Keratinocyte (primary cell): ENCODE measurements around the gene GANC. TPM values are rescaled to one million over a fixed set of nuclear protein-coding genes. Genes with fewer than 3 reads are reported as not detected.

Experiments used
- DNase-seq: peaks from one replicate; pipeline ENCODE4 v3.0.0-alpha.2; 2011; ENCODE audit warnings: low read depth, missing footprints, low spot score
- FAIRE-seq: peaks from 2 replicates; lab custom pipeline; 2011; peaks lifted over from hg19 to GRCh38; lab: Jason Lieb, UNC
- H2AFZ ChIP-seq: 2 replicates; pipeline ENCODE4 v1.6.0; 2012; ENCODE audit warnings: low read length, control low read depth, inconsistent platforms; ENCODE audit not compliant: control insufficient read depth
- H3K27ac ChIP-seq: 2 replicates; pipeline ENCODE4 v1.5.1; 2011; ENCODE audit warnings: low read length; ENCODE audit not compliant: control insufficient read depth, insufficient read depth
- H3K27me3 ChIP-seq: 3 replicates; pipeline ENCODE4 v1.6.0; 2011; ENCODE audit warnings: low read length; ENCODE audit not compliant: control insufficient read depth, insufficient read depth; ENCODE audit errors: extremely low read depth
- H3K36me3 ChIP-seq, 2 experiments: 2 replicates in 1 of 2; 3 replicates in 1 of 2; pipeline ENCODE4 v1.5.1; 2011; ENCODE audit warnings: low read length in 2 of 2, mild to moderate bottlenecking in 1 of 2; ENCODE audit not compliant: control insufficient read depth in 2 of 2, insufficient read depth in 2 of 2; ENCODE audit errors: extremely low read depth in 1 of 2
- H3K4me1 ChIP-seq: 3 replicates; pipeline ENCODE4 v1.5.1; 2011; ENCODE audit warnings: low read length; ENCODE audit not compliant: control insufficient read depth, insufficient read depth; ENCODE audit errors: extremely low read depth
- H3K4me2 ChIP-seq: 3 replicates; pipeline ENCODE4 v1.6.0; 2011; ENCODE audit warnings: low read depth, low read length; ENCODE audit not compliant: control insufficient read depth, insufficient read depth; ENCODE audit errors: extremely low read depth
- H3K4me3 ChIP-seq, 3 experiments: fragments of 200-600 bp in 1 of 3; sonication (generic) in 1 of 3; 2 replicates in 2 of 3; 3 replicates in 1 of 3; pipeline ENCODE4 v1.5.1; 2011 to 2016; ENCODE audit warnings: low read length in 3 of 3, mild to moderate bottlenecking in 3 of 3, control low read depth in 2 of 3, inconsistent platforms in 1 of 3, low read depth in 1 of 3, mixed read lengths in 1 of 3, mixed run types in 1 of 3, moderate library complexity in 1 of 3; ENCODE audit not compliant: control insufficient read depth in 2 of 3, insufficient read depth in 2 of 3; ENCODE audit errors: extremely low read depth in 1 of 3
- H3K79me2 ChIP-seq: 2 replicates; pipeline ENCODE4 v1.6.0; 2012; ENCODE audit warnings: low read length; ENCODE audit not compliant: control insufficient read depth, insufficient read depth
- H3K9ac ChIP-seq: 3 replicates; pipeline ENCODE4 v1.6.0; 2011; ENCODE audit warnings: low read length; ENCODE audit not compliant: control insufficient read depth, insufficient read depth; ENCODE audit errors: extremely low read depth
- H3K9me1 ChIP-seq: 3 replicates; pipeline ENCODE4 v1.6.0; 2011; ENCODE audit warnings: low read length; ENCODE audit not compliant: control insufficient read depth, insufficient read depth; ENCODE audit errors: extremely low read depth
- H3K9me3 ChIP-seq: 2 replicates; pipeline ENCODE4 v1.5.1; 2012; ENCODE audit warnings: low read depth, low read length; ENCODE audit not compliant: control insufficient read depth
- H4K20me1 ChIP-seq: 3 replicates; pipeline ENCODE4 v1.6.0; 2011; ENCODE audit warnings: low read length; ENCODE audit not compliant: control insufficient read depth, insufficient read depth; ENCODE audit errors: extremely low read depth
- CTCF ChIP-seq, 3 experiments: IDR thresholded peaks in 1 of 3; conservative IDR thresholded peaks in 1 of 3; optimal IDR thresholded peaks in 1 of 3; 2 replicates in 2 of 3; 3 replicates in 1 of 3; pipeline versions ENCODE3 to v1.5.1; 2011; ENCODE audit warnings: low read length in 3 of 3, mild to moderate bottlenecking in 3 of 3, moderate library complexity in 2 of 3, control low read depth in 1 of 3, inconsistent platforms in 1 of 3; ENCODE audit not compliant: insufficient read depth in 2 of 3; ENCODE audit errors: extremely low read depth in 1 of 3
- EZH2 ChIP-seq: IDR thresholded peaks from one replicate; pipeline ENCODE4 v1.6.1; 2012; ENCODE audit warnings: inconsistent platforms, mild to moderate bottlenecking, low read length, moderate library complexity
- dilution Hi-C: fragments of 300-500 bp; cut with MboI; formaldehyde crosslinking; loops from one replicate; pipeline ENCODE4 v1.7.0; 2020; ENCODE audit warnings: low sequenced_read_pairs; ENCODE audit not compliant: extremely low pct_ligation_motif_present
- polyA plus RNA-seq, 5 experiments: library from polyadenylated mRNA; depleted of rRNA in 3 of 5; stranded (reverse) in 3 of 5; stranded (forward) in 1 of 5; unstranded in 1 of 5; fragments of >200 nt; gene quantifications; 1 replicate in 1 of 5; 2 replicates in 3 of 5; 3 replicates in 1 of 5; pipeline versions ENCODE4 v1.2.1 to v1.2.3, GENCODE V29; 2011 to 2012; ENCODE audit warnings: missing spikeins in 2 of 5, low read depth in 1 of 5, low replicate concordance in 1 of 5

The GANC gene
- polyA plus RNA-seq, 1 donor (not counting 4 experiments of a cell fraction or from before 2014, with no cell fraction given), result 46.2 TPM

- Histone ChIP-seq H3K36me3 (peaks cover 0 to 3% of the 10 kb centered on the region in 2 experiments), H3K27ac (no peak overlapping the region), H3K4me2 (no peak overlapping the region), H3K9me3 (no peaks in the 10 kb centered on the region), H4K20me1 (no peaks in the 10 kb centered on the region), H3K4me3 (no peak overlapping the region), H3K9me1 (no peaks in the 10 kb centered on the region), H3K27me3 (no peaks in the 10 kb centered on the region), H3K79me2 (no peaks in the 10 kb centered on the region), H3K4me1 (no peaks in the 10 kb centered on the region), H3K9ac (no peak overlapping the region), H2AFZ (no peak overlapping the region)
- DNase-seq, result no peak
- no peak for FAIRE-seq
- dilution Hi-C loops, result no loop called here
- no peak for TF ChIP-seq EZH2
These were observed 119.5 kb downstream of the GANC start for GRCh38 chr15:42392309-42393024.

- H3K4me2 ChIP-seq, result no peak overlapping the region
- no peak for TF ChIP-seq CTCF (optimal IDR thresholded peaks at IDR 0.05 in 1 of 3, IDR thresholded peaks at IDR 0.05 in 1 of 3, conservative IDR thresholded peaks at IDR 0.05 in 1 of 3; ENCODE audit: extremely low read depth in 1 of 3, insufficient read depth in 2 of 3, low read length in 3 of 3)
- TF ChIP-seq EZH2, result no peak
- no peak overlapping the region for H3K9ac ChIP-seq
- no peaks in the 10 kb centered on the region for H3K9me1 ChIP-seq
- no peak overlapping the region for H2AFZ ChIP-seq
- DNase-seq (no peak), FAIRE-seq (no peak)
- H3K36me3 ChIP-seq, result peaks cover 0 to 5% of the 10 kb centered on the region in 2 experiments
- no peak overlapping the region for H3K4me3 ChIP-seq
- H4K20me1 ChIP-seq, result no peaks in the 10 kb centered on the region
- H3K27me3 ChIP-seq, result no peaks in the 10 kb centered on the region
- no peaks in the 10 kb centered on the region for H3K4me1 ChIP-seq
- H3K27ac ChIP-seq, result no peak overlapping the region
- dilution Hi-C loops, result no loop called here
- no peaks in the 10 kb centered on the region for H3K79me2 ChIP-seq
- no peaks in the 10 kb centered on the region for H3K9me3 ChIP-seq
These were observed 121.1 kb downstream of the GANC start for GRCh38 chr15:42394106-42394505.
